ENCODE results near the gene ANP32E.

The ANP32E gene

DNA sequence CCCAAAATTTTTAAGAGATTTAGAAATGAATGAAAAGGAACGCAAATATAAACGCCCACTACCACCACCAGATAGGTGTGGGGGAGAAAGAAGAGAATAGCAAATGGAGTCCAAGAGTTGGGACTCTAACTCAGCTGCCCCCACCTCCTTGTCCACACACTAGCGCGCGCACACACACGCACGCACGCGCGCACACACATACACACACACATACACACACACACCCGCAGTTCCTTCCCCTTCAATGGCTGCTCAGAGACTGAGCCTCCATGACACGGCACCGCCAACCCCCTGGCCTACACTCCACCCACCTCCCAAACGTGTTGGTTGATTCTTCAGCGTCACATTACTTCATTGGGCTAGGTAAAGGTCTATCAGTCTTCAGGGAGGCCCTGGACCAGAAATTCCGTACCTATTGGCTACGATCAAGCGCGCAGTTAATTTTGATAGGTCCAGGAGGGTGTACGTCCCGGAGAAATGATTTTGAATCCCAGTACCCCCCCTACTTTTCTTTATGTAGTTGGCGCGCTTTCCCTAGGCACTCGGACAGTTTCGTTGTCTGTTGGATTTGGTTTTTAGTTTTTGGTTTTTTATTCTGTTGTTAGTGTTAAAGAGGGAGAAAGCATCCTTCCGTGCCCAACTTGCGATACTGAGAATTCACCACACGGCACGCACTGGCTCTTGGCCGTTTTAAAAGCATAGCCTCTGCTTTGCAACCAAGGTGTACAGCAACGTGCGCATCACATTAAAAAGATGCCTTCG, at the start of gene ANP32E:
TSS of gene ANP32E (minus strand) at position 261 of the 762 bp plus-strand sequence. CDS start 326 bp downstream, outside the sequence.
- DNase-seq (ENCODE audit: low read depth), result peak; percentile 100

DNA sequence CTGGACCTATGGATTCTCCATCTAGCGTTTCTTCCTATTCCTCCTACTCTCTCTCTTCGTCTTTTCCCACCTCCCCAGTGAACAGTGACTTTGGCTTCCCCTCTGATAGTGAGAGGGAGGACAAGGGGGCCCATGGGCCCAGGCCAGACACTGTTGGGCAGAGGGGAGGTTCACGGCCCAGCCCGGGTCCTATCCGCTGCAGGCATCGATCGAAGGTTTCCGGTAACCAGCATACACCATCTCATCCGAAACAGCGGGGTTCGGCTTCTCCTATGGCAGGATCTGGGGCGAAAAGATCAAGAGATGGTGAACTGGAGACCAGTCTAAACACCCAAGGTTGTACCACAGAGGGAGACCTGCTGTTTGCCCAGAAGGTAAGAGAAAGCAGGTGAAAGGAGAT, 47.3 kb upstream of the ANP32E start:
- DNase-seq (ENCODE audit: low read depth), result no peak

DNA sequence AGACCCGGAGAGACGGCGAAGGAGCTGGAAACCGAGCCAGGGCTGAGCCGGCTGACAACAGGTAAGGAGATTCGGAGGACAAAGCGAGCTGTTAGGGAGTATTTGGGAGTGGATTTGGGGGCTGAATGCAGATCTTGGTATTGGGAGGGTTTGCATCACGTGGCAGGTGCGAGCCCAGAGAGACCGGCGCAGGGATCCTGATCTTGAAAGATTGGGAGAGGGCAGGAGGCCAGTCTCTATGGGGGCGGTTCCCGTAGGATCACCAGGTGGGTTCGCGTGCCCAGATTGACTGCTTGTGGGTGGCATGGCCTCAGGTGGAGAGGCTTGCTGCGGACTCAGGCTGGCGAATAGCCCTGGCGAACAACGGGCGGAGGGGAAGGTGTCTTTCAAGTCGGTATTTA, 46.6 kb upstream of the ANP32E start:
- DNase-seq (ENCODE audit: low read depth), result no peak

DNA sequence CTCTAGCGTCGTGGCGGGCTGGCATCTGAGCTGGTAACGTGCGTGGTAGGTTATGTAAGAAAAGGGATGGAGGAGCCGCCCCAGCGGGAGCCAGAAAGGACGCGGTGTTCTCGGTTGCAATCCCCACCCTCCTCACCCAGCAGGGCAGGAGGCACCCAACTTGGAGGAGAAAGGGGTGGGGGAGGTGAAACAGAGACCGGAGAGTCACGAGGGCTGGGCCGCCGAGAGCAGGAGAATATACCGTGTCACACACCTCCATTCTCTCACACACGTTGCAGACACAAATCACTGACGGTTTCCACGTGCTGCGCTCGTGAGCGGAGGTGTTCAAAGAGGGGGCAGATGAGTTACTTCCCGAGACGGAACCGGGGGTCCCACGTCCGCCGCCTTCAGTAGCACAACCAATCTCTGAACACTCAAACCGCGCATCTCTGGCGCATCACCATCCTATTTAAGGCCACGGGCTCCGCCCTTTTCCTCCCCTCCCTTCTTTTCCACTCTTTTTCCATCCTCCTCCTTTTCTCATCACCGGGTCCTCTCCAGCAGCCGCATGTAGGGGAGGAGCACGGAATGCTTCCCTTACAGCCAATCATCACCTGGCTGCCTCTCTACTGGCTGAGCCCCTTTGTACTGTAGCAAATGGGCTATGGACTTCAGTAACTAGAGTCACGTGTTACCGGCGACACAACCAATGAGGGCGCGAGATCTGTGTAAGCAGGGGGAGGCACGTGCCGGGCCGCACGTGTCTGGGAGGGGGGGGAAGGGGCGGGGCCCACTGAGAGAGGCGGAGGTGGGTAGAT, 46.0 kb upstream of the ANP32E start, which contains the start of gene CIART:
TSS of gene CIART (plus strand) at position 797 of the 800 bp plus-strand sequence. CDS start 714 bp downstream, outside the sequence.
- peak; percentile 100 for DNase-seq (ENCODE audit: low read depth)

DNA sequence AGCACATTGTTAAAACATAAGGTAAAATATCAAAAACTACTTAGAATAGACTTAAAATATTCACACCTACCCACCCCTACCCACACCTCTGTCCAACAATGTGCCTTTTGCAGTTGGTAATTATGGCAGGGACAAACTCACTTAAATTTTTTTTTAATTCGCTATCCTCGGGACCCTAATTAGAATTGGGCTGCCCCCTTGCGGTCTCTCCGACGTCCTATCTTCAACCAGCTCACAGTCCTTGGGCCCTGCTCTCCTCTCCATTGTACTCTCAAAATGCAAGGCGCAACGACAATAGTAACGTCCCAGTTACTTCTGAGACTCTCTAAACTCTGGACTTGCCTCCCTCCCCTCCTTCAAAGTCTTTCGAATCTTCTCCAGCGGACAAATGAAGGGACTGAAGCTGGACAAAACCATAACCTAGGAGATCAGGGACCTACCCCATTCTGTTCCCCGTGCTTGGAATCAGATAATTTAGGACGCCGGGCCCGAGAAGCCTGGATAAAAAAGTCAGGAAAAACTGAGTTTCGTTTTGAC, 45.4 kb upstream of the ANP32E start:
- DNase-seq (ENCODE audit: low read depth), result peak; percentile 80

DNA sequence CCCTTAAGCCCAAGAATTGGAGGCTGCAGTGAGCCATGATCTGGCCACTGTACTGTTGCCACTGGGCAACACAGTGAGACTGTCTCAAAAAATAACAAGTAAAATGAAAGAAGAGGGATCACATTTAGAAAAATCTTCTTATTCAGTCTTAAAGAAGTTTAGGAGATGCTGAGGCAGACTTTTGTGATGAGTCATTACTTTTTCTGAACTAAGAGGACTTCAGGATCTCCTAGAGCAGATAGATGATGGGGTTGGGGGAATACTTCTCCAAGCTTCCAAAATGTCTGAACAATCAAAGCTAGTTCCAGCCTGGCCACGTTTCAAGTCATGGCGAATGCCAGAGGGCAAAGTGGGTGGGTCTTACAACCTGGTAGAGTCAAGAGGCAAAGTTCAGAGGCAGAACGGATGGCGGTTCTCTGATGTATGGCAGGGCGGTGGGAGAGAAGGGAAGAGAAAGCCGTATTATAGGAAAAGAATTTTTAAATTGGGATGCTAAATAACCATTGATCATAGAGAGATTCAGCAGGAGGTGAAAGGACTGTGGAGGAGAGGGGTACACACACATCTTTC, 44.3 kb upstream of the ANP32E start:
- DNase-seq (ENCODE audit: low read depth), result no peak

DNA sequence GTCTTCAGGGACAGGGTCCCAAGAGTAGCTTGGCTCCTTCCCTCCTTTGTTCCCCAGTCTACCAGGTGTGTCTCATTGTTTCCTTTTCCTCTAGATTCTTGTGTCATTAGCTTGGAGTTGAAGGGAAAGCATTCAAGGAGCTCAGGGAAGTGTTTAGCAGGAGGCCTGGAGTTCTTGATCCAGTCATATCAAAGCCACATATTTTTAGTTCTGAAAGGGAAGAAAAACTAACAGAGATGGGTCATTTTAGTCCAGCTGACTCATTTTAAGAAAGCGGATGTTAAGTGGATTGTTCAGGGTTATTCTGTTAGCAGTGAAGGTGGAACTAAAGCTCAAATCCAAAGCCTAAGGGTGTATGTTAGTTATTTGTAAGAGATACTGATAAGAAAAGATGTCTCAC, 37.4 kb upstream of the ANP32E start:
- DNase-seq (ENCODE audit: low read depth), result peak; percentile 36

DNA sequence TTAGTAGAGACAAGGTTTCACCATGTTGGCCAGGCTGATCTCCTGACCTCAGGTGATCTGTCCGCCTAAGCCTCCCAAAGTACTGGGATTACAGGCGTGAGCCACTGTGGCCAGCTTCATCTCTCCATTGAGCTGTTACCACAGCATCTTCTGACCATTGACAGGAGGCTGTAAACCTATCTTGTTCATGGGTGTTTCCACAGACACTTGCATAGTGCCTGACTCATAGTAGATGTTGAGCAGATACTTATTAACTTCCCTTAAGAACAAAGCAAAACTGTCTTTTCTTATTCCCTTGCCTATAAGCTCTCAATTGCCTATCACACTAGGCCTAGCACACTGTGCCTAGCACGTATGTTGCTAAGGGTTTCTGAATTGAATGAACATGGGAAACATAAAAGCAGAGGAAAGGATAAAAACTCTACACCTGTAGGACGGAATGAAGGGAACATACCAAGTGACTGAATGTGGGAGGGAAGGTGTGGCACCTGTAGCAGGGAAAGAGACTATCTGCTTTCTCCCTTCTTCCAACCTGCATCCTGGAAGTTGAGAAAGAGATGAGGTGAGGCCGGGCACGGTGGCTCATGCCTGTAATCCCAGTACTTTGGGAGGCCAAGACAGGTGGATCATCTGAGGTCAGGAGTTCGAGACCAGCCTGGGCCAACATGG, 35.5 kb upstream of the ANP32E start:
- no peak for DNase-seq (ENCODE audit: low read depth)

DNA sequence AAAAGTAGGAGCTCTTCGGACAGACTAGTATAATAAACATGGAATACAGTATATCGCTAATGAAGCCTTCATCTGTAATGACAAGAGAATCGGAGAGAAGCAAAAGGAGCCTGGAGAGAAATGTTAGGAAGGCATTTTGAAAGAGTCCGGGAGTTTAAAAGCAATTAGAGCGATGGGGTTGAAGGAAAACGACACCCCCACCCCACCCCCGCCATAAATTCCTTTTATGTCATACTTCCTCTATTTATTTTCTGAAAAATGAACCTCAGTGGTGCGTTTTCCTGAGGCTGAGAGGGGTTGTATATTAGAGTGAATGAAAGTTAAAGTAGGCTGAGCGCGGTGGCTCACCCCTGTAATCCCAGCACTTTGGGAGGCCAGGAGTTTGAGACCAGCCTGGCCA, 33.5 kb upstream of the ANP32E start:
- no peak for DNase-seq (ENCODE audit: low read depth)

DNA sequence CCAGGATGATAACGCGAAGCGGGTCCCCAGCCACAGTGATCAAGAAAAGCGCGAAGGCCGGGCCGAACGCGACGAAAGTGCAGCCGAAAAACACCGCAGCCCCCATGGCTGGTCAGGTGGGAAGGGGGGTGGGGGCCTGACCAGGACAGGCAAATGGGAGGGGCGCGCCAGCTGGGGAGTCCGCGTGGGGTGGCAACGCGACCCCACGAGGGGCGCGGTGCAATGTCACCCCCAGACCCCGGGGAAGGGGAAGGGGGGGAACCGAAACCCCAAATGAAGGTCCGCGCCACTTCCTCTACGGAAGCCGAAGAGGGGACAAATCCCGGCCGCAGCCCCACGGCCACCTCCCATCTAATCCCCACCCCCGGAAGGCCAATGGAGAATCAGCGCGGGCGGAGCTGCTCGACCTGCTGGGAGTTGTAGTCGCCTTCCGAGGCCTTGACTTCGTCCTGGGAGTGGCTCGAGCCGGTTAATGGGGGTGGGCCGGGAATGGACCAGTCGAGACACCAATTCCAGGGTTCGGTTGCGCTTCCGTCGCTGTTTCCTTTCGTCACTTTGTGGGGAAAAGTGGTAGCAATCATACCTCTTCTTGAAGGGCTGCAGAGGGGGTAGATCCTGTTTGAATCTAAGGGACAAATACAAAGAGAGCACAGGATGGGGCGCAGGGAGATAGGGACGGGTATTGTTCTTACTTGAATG, 32.9 kb upstream of the ANP32E start, which contains the start of gene APH1A:
TSS of gene APH1A (minus strand) at position 312 of the 699 bp plus-strand sequence. CDS start at position 106, 206 bp downstream.
- peak; percentile 97 for DNase-seq (ENCODE audit: low read depth)

DNA sequence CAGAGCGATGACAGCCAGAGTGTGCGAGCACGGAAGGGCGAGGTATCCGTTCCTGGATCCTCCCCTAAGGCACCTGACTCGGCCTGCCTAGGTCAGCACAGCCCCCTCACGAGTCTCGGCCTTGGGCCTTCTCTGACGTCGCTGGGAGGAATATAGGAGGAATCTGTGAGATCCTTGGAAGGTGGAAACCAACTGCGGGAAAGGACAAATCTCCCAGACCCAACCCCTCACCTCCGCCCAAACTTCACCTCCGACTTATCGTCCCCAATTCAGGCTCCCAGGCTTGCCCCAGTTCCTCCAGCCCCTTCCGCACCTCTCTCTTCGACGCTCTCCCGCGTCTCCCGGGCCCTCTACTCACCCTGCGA, 32.4 kb upstream of the ANP32E start:
- peak; percentile 34 for DNase-seq (ENCODE audit: low read depth)

DNA sequence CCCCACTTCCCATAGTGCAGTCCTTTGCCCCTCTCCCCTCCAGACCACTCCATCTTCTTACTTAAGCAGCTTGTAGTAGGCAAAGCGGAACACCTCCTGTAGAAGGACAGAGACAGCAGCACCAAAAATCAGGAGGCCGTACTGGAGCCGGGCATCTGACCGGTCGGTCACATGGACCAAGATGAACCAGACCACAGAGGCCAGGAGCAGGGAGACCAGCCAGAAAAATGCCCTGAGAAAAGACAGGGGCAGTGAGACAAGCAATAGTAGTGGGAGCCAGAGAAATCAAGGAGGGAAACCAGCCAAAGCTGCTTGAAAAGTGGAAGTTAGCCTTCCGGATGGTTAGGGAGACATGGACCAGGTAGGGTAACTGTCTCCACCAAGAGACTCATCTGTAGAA, 32.0 kb upstream of the ANP32E start:
- DNase-seq (ENCODE audit: low read depth), result no peak

DNA sequence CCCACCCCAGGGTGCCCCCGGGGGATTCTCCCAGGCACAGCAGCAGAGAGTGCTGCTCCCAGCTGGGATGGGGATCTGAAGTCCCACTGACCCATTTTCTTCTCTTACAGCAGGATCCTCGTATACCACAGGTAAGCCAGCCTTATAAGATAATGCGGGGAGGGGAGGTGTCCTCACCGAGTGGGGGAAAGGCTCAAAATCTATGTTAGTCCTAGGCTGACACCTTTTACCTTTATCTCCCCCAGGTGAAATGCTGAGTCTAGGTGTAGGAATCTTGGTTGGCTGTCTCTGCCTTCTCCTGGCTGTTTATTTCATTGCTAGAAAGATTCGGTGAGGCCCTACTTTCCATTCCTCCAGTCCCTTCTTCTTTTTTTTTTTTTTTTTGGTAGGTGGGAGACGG, 27.6 kb upstream of the ANP32E start:
- DNase-seq (ENCODE audit: low read depth), result no peak

DNA sequence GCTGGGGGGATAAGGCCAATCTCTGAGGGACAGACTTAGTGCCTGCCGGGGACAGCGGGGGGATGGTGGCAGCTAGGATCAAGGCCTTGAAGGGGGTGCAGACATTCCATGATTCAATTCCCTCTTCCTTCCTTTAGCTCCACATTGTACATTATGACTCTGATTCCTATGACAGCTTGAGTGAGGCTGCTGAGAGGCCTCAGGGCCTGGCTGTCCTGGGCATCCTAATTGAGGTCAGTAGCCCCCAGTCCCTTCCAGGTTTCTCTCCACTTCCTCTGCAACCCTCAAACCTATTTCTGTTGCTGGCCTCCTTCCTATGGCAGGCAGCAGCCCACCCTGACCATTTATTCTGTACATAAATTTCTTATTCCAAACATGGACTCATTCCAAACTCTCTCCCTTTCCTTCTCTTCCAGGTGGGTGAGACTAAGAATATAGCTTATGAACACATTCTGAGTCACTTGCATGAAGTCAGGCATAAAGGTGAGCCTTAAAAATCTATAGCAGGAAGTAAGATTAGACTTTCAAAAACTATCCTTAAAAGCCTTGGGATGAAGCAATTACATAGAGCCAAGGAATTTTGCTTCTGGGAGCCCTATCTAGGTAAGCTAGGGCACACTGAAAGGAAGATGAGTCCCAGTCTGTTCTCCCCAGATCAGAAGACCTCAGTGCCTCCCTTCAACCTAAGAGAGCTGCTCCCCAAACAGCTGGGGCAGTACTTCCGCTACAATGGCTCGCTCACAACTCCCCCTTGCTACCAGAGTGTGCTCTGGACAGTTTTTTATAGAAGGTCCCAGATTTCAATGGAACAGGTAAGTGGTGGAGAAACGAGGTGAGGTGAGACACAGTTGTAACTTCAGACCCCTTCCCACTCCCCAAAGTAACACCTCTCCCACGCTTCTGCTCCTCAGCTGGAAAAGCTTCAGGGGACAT, 26.7 kb upstream of the ANP32E start:
- no peak for DNase-seq (ENCODE audit: low read depth)

DNA sequence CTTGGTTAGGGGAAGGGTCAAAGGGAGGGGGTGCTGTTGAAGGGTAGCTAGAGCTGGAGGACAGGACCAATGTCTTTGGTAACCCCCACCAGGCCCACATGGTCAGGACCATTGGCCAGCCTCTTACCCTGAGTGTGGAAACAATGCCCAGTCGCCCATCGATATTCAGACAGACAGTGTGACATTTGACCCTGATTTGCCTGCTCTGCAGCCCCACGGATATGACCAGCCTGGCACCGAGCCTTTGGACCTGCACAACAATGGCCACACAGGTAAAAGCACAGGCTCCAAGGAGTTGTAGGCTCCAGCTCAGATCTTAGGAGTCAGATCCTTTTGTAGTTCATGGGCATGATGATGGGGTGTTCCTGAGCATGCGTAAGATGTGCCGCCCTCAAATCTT, 25.5 kb upstream of the ANP32E start:
- no peak for DNase-seq (ENCODE audit: low read depth)

DNA sequence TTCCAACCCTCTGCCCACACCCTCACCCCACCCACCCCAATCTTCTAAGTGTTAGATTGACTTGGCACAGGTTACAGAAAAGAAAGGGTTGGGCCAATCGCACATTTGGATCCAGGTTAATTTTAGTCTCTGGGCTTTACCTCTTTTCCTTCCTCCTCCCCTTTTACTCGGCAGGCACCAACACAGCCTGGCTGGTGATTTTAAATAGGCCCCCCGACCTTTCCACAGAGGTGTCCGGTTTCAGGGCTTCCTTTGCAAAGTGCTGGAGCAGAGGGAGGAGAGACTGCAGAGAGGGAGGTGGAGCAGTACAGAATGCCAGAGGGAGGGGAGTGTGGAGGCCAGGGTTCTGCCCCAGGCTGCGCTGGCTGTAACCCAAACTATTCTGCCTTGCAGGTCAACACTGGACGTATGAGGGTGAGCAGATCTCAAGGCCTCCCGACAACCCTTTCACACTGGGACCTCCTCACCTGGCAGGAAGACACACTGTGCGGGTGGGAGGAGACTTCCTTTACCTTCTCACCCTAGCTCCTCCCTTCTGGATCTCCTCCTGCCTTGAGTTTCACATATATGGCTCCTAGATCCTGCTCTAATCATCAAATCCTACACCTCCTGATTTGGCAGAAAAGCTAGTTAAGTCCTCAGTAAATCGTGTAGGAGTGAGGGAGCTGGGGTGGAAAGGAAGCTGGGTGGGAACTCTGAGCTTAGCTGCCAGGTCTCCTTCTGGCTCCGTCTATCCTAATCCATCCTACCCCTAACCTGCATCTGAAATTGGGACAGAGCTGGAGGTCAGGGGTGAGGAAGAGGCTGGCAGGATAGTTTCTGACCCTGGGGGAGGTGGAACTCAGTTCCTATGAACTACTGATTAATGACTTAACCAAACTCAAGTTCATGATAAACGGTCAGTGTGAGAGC, 24.1 kb upstream of the ANP32E start:
- peak; percentile 47 for DNase-seq (ENCODE audit: low read depth)

DNA sequence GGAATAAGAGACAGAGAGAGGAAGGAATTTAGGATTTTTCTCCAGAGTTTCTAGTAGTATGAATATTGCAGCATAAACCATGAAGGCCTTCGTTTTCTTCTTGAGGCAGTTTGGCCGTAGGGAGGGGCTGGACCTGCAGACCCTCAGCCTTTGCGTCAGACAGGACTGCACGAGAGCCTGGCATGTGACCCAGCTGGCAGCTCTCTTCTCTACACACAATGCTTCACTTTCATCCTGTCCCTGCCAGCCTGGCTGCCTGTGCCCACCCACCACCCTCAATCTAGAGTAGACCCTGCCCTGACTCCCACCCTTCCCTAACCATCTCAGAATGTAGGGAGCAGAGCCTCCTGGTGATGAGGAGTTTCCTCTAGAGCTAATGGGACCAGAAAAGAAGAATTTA, 23.3 kb upstream of the ANP32E start:
- DNase-seq (ENCODE audit: low read depth), result no peak

DNA sequence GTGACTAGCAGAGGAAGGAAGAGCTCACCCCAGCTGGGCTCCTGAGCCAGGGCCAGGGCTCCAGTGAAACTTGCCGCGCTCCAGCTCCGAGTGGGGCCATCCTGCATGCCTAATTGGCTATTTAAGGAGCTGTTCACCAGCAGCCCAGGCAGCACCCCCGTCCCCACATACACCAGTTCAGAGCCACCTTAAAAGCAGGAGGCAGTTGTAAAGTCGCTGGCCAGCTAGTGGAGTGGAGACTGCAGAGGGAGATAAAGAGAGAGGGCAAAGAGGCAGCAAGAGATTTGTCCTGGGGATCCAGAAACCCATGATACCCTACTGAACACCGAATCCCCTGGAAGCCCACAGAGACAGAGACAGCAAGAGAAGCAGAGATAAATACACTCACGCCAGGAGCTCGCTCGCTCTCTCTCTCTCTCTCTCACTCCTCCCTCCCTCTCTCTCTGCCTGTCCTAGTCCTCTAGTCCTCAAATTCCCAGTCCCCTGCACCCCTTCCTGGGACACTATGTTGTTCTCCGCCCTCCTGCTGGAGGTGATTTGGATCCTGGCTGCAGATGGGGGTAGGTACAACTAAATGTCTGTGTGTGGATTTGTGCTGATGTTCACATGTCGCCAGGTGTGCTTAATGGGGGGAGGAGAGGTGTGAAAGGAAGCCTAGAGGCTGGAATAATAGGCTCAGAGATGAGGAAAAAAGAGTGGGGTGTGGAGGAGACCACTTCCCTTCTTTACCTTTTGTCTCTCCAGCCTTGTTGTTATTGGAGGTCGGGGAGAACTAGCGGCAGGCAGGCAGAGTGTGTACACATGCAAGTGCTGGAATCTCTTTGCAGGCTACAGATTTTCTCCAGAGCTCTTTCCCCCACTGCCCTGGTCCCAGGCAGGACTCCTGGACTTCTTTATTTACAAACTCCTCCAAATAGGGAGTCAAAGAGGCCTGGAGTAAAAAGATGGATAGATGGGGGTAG, 22.0 kb upstream of the ANP32E start, which contains the start of gene CA14:
TSS of gene CA14 (plus strand) at position 151 of the 962 bp plus-strand sequence. CDS start at position 506, 355 bp downstream.
- no peak for DNase-seq (ENCODE audit: low read depth)
